Ovary (tissue), 3 donors: ENCODE results near the gene OSER1.

Source experiments
- CTCF ChIP-seq, 3 donors: fragments of 450-650 bp in 2 of 3; fragments of 200-600 bp in 1 of 3; IDR thresholded peaks; one replicate each; pipeline versions ENCODE4 v1.5.1 to v1.8.0; 2016 to 2022; ENCODE audit warnings: antibody characterized with exemption in 3 of 3, mild to moderate bottlenecking in 1 of 3
- EP300 ChIP-seq: sonication (generic); formaldehyde crosslinking; IDR thresholded peaks from one replicate; pipeline ENCODE4 v1.6.1; 2017; ENCODE audit warnings: antibody characterized with exemption
- POLR2A ChIP-seq: fragments of 450-650 bp; IDR thresholded peaks from one replicate; pipeline ENCODE4 v1.6.1; 2017; ENCODE audit warnings: antibody characterized with exemption, mild to moderate bottlenecking, moderate library complexity
- donor health status: DM: no; HTN: no; CAD: no.

GRCh38 chr20:44153636-44154043, 56.9 kb downstream of the OSER1 start:
- TF ChIP-seq POLR2A (no peak), CTCF (IDR thresholded peaks at IDR 0.05) (no peak), EP300 (no peak)
